ENCODE data around the gene CHRNE.

GRCh38 chr17:4944554-4945175, 41.8 kb upstream of the CHRNE start:
- TF ChIP-seq CTCF (IDR thresholded peaks at IDR 0.05) (no peak), POLR2A (IDR thresholded peaks at IDR 0.05) (no peak)
